ENCODE data around the gene TSR3.

TSR3 gene

DNA sequence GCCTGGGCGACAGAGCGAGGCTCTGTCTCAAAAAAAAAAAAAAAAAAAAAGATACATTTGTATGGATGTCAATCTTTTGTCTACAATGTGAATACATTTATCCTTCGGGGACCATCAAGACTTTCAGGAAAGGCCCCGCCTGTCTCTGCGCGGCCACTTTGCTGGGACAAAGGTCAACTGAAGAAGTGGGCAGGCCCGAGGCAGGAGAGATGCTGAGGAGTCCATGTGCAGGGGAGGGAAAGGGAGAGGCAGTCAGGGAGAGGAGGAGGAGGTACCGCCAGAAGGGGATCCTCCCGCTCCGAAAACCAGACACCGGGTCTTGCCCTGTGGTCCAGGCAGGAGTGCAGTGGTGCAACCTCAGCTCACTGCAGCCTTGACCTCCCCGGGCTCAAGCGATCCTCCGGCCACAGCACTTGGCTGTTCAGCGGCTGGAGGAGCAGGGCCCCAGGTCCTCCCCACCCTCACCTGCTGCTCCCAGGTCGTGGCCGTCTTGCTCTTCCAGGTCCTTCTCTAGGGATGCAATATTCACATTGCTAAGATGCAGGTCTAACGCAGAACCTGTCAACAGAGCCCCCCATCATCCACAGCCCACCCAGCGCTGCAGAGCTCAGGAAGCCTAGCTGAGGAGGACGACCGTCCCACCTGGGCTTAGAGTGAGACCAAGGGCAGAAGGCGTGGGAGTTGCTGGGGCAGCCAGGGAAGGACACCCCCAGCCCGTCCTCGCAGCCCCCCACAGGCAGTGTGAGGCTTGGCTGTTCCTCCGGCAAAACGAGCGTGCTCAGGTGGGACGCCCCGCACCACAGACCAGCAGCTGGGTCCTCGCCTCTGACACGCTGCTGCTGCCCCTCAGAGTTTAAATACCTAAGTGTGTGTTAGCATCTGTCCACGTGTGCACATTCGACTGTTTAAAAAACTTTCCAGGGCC is 19.6 kb upstream of the TSR3 start:
- Histone ChIP-seq H3K4me1 (ENCODE audit: insufficient read depth, low read length) (no peaks in the 10 kb centered on the region), H3K9ac (ENCODE audit: low read depth, low read length) (no peak overlapping the region), H4K20me1 (ENCODE audit: insufficient read depth, low read length) (peaks cover 13% of the 10 kb centered on the region; the same call in 1 of the 2 replicates), H3K4me3 (ENCODE audit: low read depth in 1 of 2, low read length in 2 of 2) (no peak overlapping the region), H3K27me3 (ENCODE audit: insufficient read depth, low read length, poor library complexity) (no peaks in the 10 kb centered on the region), H3K4me2 (ENCODE audit: insufficient read depth, low read length) (no peak overlapping the region), H2AFZ (ENCODE audit: low read depth, low read length) (no peak overlapping the region), H3K79me2 (ENCODE audit: insufficient read depth, low read length) (no peaks in the 10 kb centered on the region), H3K9me3 (ENCODE audit: insufficient read depth, low read length, severe bottlenecking) (no peaks in the 10 kb centered on the region), H3K27ac (ENCODE audit: low read length) (no peak overlapping the region), H3K36me3 (ENCODE audit: insufficient read depth, low read length) (peaks cover 33% of the 10 kb centered on the region)
- DNase-seq (no peak), ATAC-seq (ENCODE audit: insufficient read depth, low read depth) (no peak)
- TF ChIP-seq, protein P1, sequence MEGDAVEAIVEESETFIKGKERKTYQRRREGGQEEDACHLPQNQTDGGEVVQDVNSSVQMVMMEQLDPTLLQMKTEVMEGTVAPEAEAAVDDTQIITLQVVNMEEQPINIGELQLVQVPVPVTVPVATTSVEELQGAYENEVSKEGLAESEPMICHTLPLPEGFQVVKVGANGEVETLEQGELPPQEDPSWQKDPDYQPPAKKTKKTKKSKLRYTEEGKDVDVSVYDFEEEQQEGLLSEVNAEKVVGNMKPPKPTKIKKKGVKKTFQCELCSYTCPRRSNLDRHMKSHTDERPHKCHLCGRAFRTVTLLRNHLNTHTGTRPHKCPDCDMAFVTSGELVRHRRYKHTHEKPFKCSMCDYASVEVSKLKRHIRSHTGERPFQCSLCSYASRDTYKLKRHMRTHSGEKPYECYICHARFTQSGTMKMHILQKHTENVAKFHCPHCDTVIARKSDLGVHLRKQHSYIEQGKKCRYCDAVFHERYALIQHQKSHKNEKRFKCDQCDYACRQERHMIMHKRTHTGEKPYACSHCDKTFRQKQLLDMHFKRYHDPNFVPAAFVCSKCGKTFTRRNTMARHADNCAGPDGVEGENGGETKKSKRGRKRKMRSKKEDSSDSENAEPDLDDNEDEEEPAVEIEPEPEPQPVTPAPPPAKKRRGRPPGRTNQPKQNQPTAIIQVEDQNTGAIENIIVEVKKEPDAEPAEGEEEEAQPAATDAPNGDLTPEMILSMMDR (IDR thresholded peaks at IDR 0.05; ENCODE audit: borderline replicate concordance, extremely low read depth, low read length, poor library complexity, severe bottlenecking): no peak
- no peak for TF ChIP-seq EZH2 (IDR thresholded peaks at IDR 0.05; ENCODE audit: borderline replicate concordance, low read depth, low read length, severe bottlenecking)

GRCh38 chr16:1367486-1368174 is 16.0 kb upstream of the TSR3 start:
- Histone ChIP-seq H3K27ac (ENCODE audit: low read length) (no peak overlapping the region), H3K27me3 (ENCODE audit: insufficient read depth, low read length, poor library complexity) (no peaks in the 10 kb centered on the region), H2AFZ (ENCODE audit: low read depth, low read length) (no peak overlapping the region), H4K20me1 (ENCODE audit: insufficient read depth, low read length) (peaks cover 18% of the 10 kb centered on the region; the same call in 1 of the 2 replicates), H3K36me3 (ENCODE audit: insufficient read depth, low read length) (peaks cover 58% of the 10 kb centered on the region), H3K4me3 (ENCODE audit: low read depth in 1 of 2, low read length in 2 of 2) (no peak overlapping the region), H3K9me3 (ENCODE audit: insufficient read depth, low read length, severe bottlenecking) (no peaks in the 10 kb centered on the region), H3K4me1 (ENCODE audit: insufficient read depth, low read length) (no peaks in the 10 kb centered on the region), H3K79me2 (ENCODE audit: insufficient read depth, low read length) (peaks cover 4% of the 10 kb centered on the region), H3K4me2 (ENCODE audit: insufficient read depth, low read length) (no peak overlapping the region), H3K9ac (ENCODE audit: low read depth, low read length) (no peak overlapping the region)
- DNase-seq (no peak), ATAC-seq (ENCODE audit: insufficient read depth, low read depth) (no peak)
- TF ChIP-seq, protein P1 (IDR thresholded peaks at IDR 0.05; ENCODE audit: borderline replicate concordance, extremely low read depth, low read length, poor library complexity, severe bottlenecking): no peak
- TF ChIP-seq EZH2 (IDR thresholded peaks at IDR 0.05; ENCODE audit: borderline replicate concordance, low read depth, low read length, severe bottlenecking): no peak

DNA sequence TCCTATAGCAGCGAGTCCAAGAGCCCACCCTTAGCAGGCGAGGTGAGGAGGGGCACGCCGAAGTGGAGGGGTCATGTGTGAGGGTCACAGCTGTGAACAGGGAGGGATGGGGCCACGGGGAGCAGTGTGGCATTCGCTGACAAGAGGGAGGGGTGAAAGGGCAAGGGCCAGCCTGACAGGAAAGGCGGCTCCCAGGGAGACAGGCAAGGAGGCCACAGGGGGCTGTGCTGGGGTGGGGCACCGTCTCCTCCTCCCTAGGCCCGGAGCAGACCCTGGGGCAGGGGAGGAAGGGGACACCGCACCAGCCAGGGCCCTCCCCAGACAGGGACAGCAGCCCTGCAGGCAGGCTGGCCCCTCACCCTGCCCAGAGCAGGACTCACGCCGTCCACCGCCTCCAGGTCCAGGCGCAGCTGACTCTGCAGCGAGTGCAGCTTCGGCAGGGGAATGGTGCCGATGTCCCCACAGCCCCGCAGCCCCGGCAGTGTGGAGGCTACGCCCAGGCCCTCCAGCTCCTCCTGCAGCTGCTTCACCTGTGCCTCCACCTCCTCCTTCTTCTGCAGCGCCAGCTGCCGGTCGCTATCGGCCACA is 15.1 kb upstream of the TSR3 start:
- H4K20me1 ChIP-seq (ENCODE audit: insufficient read depth, low read length): peaks cover 26% of the 10 kb centered on the region
- DNase-seq (no peak), ATAC-seq (ENCODE audit: insufficient read depth, low read depth) (no peak)
- no peak overlapping the region for H3K4me3 ChIP-seq (ENCODE audit: low read depth in 1 of 2, low read length in 2 of 2)
- peaks cover 13% of the 10 kb centered on the region for H3K79me2 ChIP-seq (ENCODE audit: insufficient read depth, low read length)
- no peak overlapping the region for H2AFZ ChIP-seq (ENCODE audit: low read depth, low read length)
- H3K9ac ChIP-seq (ENCODE audit: low read depth, low read length): no peak overlapping the region
- peaks cover 67% of the 10 kb centered on the region for H3K36me3 ChIP-seq (ENCODE audit: insufficient read depth, low read length)
- H3K27me3 ChIP-seq (ENCODE audit: insufficient read depth, low read length, poor library complexity): no peaks in the 10 kb centered on the region
- H3K4me1 ChIP-seq (ENCODE audit: insufficient read depth, low read length): no peaks in the 10 kb centered on the region
- no peak overlapping the region for H3K4me2 ChIP-seq (ENCODE audit: insufficient read depth, low read length)
- H3K9me3 ChIP-seq (ENCODE audit: insufficient read depth, low read length, severe bottlenecking): no peaks in the 10 kb centered on the region
- no peak overlapping the region for H3K27ac ChIP-seq (ENCODE audit: low read length)
- no peak for TF ChIP-seq EZH2 (IDR thresholded peaks at IDR 0.05; ENCODE audit: borderline replicate concordance, low read depth, low read length, severe bottlenecking)
- TF ChIP-seq, protein P1 (IDR thresholded peaks at IDR 0.05; ENCODE audit: borderline replicate concordance, extremely low read depth, low read length, poor library complexity, severe bottlenecking): no peak

Measured in DND-41 (cell line).